ENCODE results near the gene RHBDF2. TPM values are rescaled to one million over a fixed set of nuclear protein-coding genes. Genes with fewer than 3 reads are reported as not detected.

The RHBDF2 gene
- total RNA-seq, 1 experiment from 2014 or later, result 19.7 TPM

DNA sequence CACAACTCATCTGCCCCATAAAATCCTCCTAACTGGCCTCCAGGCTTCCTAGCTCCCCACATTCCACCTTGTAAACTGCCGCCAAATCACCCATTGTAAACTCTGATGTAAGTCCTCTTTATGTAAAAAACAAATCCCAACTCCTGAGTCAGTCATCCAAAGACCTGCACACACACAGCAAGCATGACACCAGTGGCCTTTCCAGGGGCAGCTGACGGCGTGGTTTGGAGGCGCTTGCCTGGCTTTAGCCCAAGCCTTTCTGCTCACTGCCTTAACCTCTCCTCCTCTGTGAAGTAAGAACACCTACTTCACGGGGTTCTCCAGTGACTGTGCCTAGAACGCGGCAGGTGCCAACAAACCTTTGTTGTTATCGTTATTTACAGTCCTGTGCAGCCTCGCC lies 62.3 kb downstream of the RHBDF2 start:
- Mint-ChIP-seq H3K27ac (peak overlapping the region in 2 of 3 experiments; percentile 25 to 27; a peak in 5 of 7 replicates), H3K36me3 (ENCODE audit: insufficient read depth in 1 of 3, low read depth in 3 of 3) (peaks cover 0 to 4% (median 3%) of the 10 kb centered on the region in 3 experiments; a peak in 5 of 7 replicates), H3K27me3 (ENCODE audit: low read depth) (no peaks in the 10 kb centered on the region), H3K9me3 (no peaks in the 10 kb centered on the region), H3K4me1 (peaks cover 54 to 57% of the 10 kb centered on the region in 2 experiments), H3K4me3 (no peak overlapping the region)
- H4K5ac ChIP-seq (ENCODE audit: insufficient read length, low read depth, low read length), result no peak overlapping the region
- H3K18ac ChIP-seq (ENCODE audit: insufficient read length, low read depth, low read length), result no peak overlapping the region
- no peak overlapping the region for H3T11ph ChIP-seq (ENCODE audit: low read length)
- H3K4me2 ChIP-seq (ENCODE audit: insufficient read depth, insufficient read length, low read length), result no peak overlapping the region
- H3K56ac ChIP-seq (ENCODE audit: insufficient read length, low read depth, low read length), result no peak overlapping the region
- H4K8ac ChIP-seq (replicated peaks; ENCODE audit: insufficient read length, low read depth, low read length), result no peak overlapping the region
- WGBS (ENCODE audit: extremely low coverage, insufficient read length, low lambda C conversion rate), result no CpG with 5 or more reads among the region's 9 CpGs
- H2BK120ac ChIP-seq (ENCODE audit: low read depth, low read length, poor library complexity, severe bottlenecking), result no peak overlapping the region
- H3K9ac ChIP-seq (ENCODE audit: extremely low read depth, insufficient read length, low read length), result no peak overlapping the region
- no peak overlapping the region for H3K27ac ChIP-seq (ENCODE audit: insufficient read length, low read depth, low read length)
- H2AFZ ChIP-seq (ENCODE audit: low read length), result no peak overlapping the region
- no peak overlapping the region for H2BK5ac ChIP-seq (ENCODE audit: insufficient read length, low read length)
- no peak overlapping the region for H2BK20ac ChIP-seq (ENCODE audit: low read depth, low read length, poor library complexity, severe bottlenecking)
- H4K20me1 ChIP-seq (ENCODE audit: control insufficient read depth, insufficient read depth, insufficient read length), result no peaks in the 10 kb centered on the region
- peaks cover 32% of the 10 kb centered on the region; the same call in 1 of the 2 replicates for H3K4me1 ChIP-seq (ENCODE audit: insufficient read depth, low read length)
- H3K9me3 ChIP-seq (ENCODE audit: control insufficient read depth, low read depth, low read length), result no peaks in the 10 kb centered on the region
- H2BK15ac ChIP-seq (ENCODE audit: low read depth, low read length), result no peak overlapping the region
- no peak overlapping the region for H2BK12ac ChIP-seq (ENCODE audit: insufficient read length, low read depth, low read length)
- no peak for DNase-seq
- no peaks in the 10 kb centered on the region for H3K27me3 ChIP-seq (ENCODE audit: insufficient read depth, low read length)
- no peaks in the 10 kb centered on the region for H3K23me2 ChIP-seq (ENCODE audit: insufficient read length, low read depth, low read length, poor library complexity, severe bottlenecking)
- H3K4ac ChIP-seq (ENCODE audit: low read depth, low read length), result no peak overlapping the region
- TF ChIP-seq, protein P1, sequence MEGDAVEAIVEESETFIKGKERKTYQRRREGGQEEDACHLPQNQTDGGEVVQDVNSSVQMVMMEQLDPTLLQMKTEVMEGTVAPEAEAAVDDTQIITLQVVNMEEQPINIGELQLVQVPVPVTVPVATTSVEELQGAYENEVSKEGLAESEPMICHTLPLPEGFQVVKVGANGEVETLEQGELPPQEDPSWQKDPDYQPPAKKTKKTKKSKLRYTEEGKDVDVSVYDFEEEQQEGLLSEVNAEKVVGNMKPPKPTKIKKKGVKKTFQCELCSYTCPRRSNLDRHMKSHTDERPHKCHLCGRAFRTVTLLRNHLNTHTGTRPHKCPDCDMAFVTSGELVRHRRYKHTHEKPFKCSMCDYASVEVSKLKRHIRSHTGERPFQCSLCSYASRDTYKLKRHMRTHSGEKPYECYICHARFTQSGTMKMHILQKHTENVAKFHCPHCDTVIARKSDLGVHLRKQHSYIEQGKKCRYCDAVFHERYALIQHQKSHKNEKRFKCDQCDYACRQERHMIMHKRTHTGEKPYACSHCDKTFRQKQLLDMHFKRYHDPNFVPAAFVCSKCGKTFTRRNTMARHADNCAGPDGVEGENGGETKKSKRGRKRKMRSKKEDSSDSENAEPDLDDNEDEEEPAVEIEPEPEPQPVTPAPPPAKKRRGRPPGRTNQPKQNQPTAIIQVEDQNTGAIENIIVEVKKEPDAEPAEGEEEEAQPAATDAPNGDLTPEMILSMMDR (conservative IDR thresholded peaks at IDR 0.05), result no peak
- H3K79me2 ChIP-seq (ENCODE audit: insufficient read depth, low read length), result peaks cover 47% of the 10 kb centered on the region; the same call in 1 of the 2 replicates
- H2AK5ac ChIP-seq (ENCODE audit: insufficient read length, low read length), result no peak overlapping the region
- H3K14ac ChIP-seq (ENCODE audit: insufficient read depth, low read length), result no peak overlapping the region
- no peak overlapping the region for H3K23ac ChIP-seq (ENCODE audit: insufficient read length, low read depth, low read length)
- H4K91ac ChIP-seq (ENCODE audit: insufficient read length, low read depth, low read length), result no peak overlapping the region
- peaks cover 7% of the 10 kb centered on the region for H3K79me1 ChIP-seq (ENCODE audit: insufficient read depth, low read depth, low read length, poor library complexity, severe bottlenecking)

Data from H9 (cell line).